HepG2 (cell line): ENCODE results near the gene MEG3. TPM values are rescaled to one million over a fixed set of nuclear protein-coding genes. Genes with fewer than 3 reads are reported as not detected.

ENCODE experiments used
- ADNP ChIP-seq: sonication (generic); formaldehyde crosslinking; IDR thresholded peaks from 2 replicates; pipeline ENCODE4 v1.4.0; 2020; ENCODE audit warnings: missing genetic modification reagents
- CBX2 ChIP-seq, 2 experiments: fragments of 200-600 bp in 1 of 2; sonication (generic); formaldehyde crosslinking in 1 of 2; IDR thresholded peaks; 2 replicates each; pipeline versions ENCODE4 v1.7.0 to v1.8.1; 2018 to 2022; ENCODE audit warnings: low read depth in 2 of 2, low read length in 1 of 2, mild to moderate bottlenecking in 1 of 2, missing genetic modification reagents in 1 of 2
- JARID2 ChIP-seq: sonication (generic); formaldehyde crosslinking; IDR thresholded peaks from 2 replicates; pipeline ENCODE4 v1.8.1; 2023; ENCODE audit warnings: missing genetic modification reagents, inconsistent platforms; ENCODE audit not compliant: insufficient replicate concordance
- JDP2 ChIP-seq: sonication (generic); formaldehyde crosslinking; IDR thresholded peaks from 2 replicates; pipeline ENCODE4 v1.8.1; 2022; ENCODE audit warnings: missing genetic modification reagents, borderline replicate concordance
- MED1 ChIP-seq: sonication (generic); formaldehyde crosslinking; IDR thresholded peaks from 2 replicates; pipeline ENCODE4 v1.4.0; 2020; ENCODE audit warnings: missing genetic modification reagents
- MEF2D ChIP-seq: sonication (generic); formaldehyde crosslinking; IDR thresholded peaks from 2 replicates; pipeline ENCODE4 v1.5.1; 2020; ENCODE audit warnings: mild to moderate bottlenecking, missing genetic modification reagents
- MLXIP ChIP-seq: sonication (generic); formaldehyde crosslinking; IDR thresholded peaks from 2 replicates; pipeline ENCODE4 v1.9.0; 2021; ENCODE audit warnings: missing genetic modification reagents, borderline replicate concordance
- NR1H2 ChIP-seq: sonication (generic); formaldehyde crosslinking; IDR thresholded peaks from 2 replicates; pipeline ENCODE4 v1.8.1; 2022; ENCODE audit warnings: low read depth, missing genetic modification reagents, borderline replicate concordance
- RBFOX2 ChIP-seq: fragments of 200-400 bp; formaldehyde crosslinking; IDR thresholded peaks from 2 replicates; pipeline ENCODE4 v1.6.1; 2017; ENCODE audit warnings: low read depth, mild to moderate bottlenecking, low read length
- STAT6 ChIP-seq: sonication (generic); formaldehyde crosslinking; IDR thresholded peaks from 2 replicates; pipeline ENCODE4 v1.4.0; 2020; ENCODE audit warnings: missing genetic modification reagents, mild to moderate bottlenecking, borderline replicate concordance
- THAP7 ChIP-seq: sonication (generic); formaldehyde crosslinking; IDR thresholded peaks from 2 replicates; pipeline ENCODE4 v1.8.1; 2023; ENCODE audit warnings: mild to moderate bottlenecking, missing genetic modification reagents
- TOPORS ChIP-seq: sonication (generic); formaldehyde crosslinking; IDR thresholded peaks from 2 replicates; pipeline ENCODE4 v1.8.0; 2023; ENCODE audit warnings: mild to moderate bottlenecking, missing genetic modification reagents
- ZBTB42 ChIP-seq: sonication (generic); formaldehyde crosslinking; IDR thresholded peaks from 2 replicates; pipeline ENCODE4 v1.5.0; 2020; ENCODE audit warnings: mild to moderate bottlenecking, missing genetic modification reagents
- ZMYM3 ChIP-seq: sonication (generic); formaldehyde crosslinking; IDR thresholded peaks from 2 replicates; pipeline ENCODE4 v1.5.1; 2020; ENCODE audit warnings: mild to moderate bottlenecking, missing genetic modification reagents
- ZNF354B ChIP-seq: sonication (generic); formaldehyde crosslinking; IDR thresholded peaks from 2 replicates; pipeline ENCODE4 v1.8.0; 2022; ENCODE audit warnings: mild to moderate bottlenecking, missing genetic modification reagents
- ZNF367 ChIP-seq: sonication (generic); formaldehyde crosslinking; IDR thresholded peaks from 2 replicates; pipeline ENCODE4 v1.4.0; 2020; ENCODE audit warnings: missing genetic modification reagents, borderline replicate concordance
- ZNF687 ChIP-seq: sonication (generic); formaldehyde crosslinking; IDR thresholded peaks from 2 replicates; pipeline ENCODE4 v1.5.1; 2020; ENCODE audit warnings: mild to moderate bottlenecking, missing genetic modification reagents, moderate library complexity
- ZNF713 ChIP-seq: sonication (generic); formaldehyde crosslinking; IDR thresholded peaks from 2 replicates; pipeline ENCODE4 v1.4.0; 2020; ENCODE audit warnings: mild to moderate bottlenecking, missing genetic modification reagents
- ZNF781 ChIP-seq: sonication (generic); formaldehyde crosslinking; IDR thresholded peaks from 2 replicates; pipeline ENCODE4 v1.5.1; 2020; ENCODE audit warnings: borderline replicate concordance, mild to moderate bottlenecking, missing genetic modification reagents; ENCODE audit errors: not compliant biosample characterization
- ZNF816 ChIP-seq: sonication (generic); formaldehyde crosslinking; IDR thresholded peaks from 2 replicates; pipeline ENCODE4 v1.8.0; 2022; ENCODE audit warnings: missing genetic modification reagents, mild to moderate bottlenecking, borderline replicate concordance
- polyA plus RNA-seq, 8 experiments: library from polyadenylated mRNA; depleted of rRNA in 3 of 8; stranded (reverse) in 7 of 8; unstranded in 1 of 8; fragments of >200 nt; fragmentation: Illumina TruSeq in 4 of 8; extraction: Trizol in 4 of 8; gene quantifications; 2 replicates each; pipeline versions ENCODE4 v1.2.1 to v1.2.3, GENCODE V29; 2011 to 2016; ENCODE audit warnings: low read depth in 4 of 8, missing spikeins in 1 of 8, mixed read lengths in 1 of 8; ENCODE audit not compliant: insufficient read depth in 1 of 8
- total RNA-seq, 5 experiments: library from RNA; depleted of rRNA; stranded (reverse); fragments of >200 nt; fragmentation: Illumina TruSeq; extraction: Trizol; gene quantifications; 2 replicates each; pipeline ENCODE4 v1.2.3, GENCODE V29; 2016; ENCODE audit warnings: low read depth in 1 of 5

MEG3 gene
- total and polyA plus RNA-seq, 2 of the 13 experiments (the other 11 are each of a cell fraction or from before 2014, with no cell fraction given) = 0.17 TPM; not detected in 1

- no peak for TF ChIP-seq ZNF713
- TF ChIP-seq STAT6 (CRISPR knock-in tag) = no peak
- TF ChIP-seq NR1H2 (CRISPR knock-in tag) = no peak
- no peak for TF ChIP-seq TOPORS (CRISPR knock-in tag)
- TF ChIP-seq MED1 (CRISPR knock-in tag) = peak; percentile 50
- TF ChIP-seq MLXIP (CRISPR knock-in tag) = no peak
- TF ChIP-seq JDP2 (CRISPR knock-in tag) = no peak
- no peak for TF ChIP-seq ZNF354B (CRISPR knock-in tag)
- no peak for TF ChIP-seq THAP7 (CRISPR knock-in tag)
- TF ChIP-seq JARID2 (CRISPR knock-in tag) = no peak
- no peak for TF ChIP-seq ADNP (CRISPR knock-in tag)
- TF ChIP-seq ZNF367 (CRISPR knock-in tag) = no peak
- TF ChIP-seq ZNF816 (CRISPR knock-in tag) = no peak
- TF ChIP-seq RBFOX2 = peak; percentile 61; the same call in 1 of the 2 replicates
- TF ChIP-seq ZBTB42 = 0 out of 2 replicates have a peak, but pooled peaks have one; percentile 34
- no peak for TF ChIP-seq CBX2 (IDR thresholded peaks at IDR 0.05; ENCODE audit: low read depth, low read length)
- TF ChIP-seq CBX2 (CRISPR knock-in tag; IDR thresholded peaks at IDR 0.05; ENCODE audit: low read depth) = no peak
- no peak for TF ChIP-seq MEF2D (CRISPR knock-in tag)
- TF ChIP-seq ZNF687 (CRISPR knock-in tag) = no peak
- TF ChIP-seq ZMYM3 (CRISPR knock-in tag) = no peak
- TF ChIP-seq ZNF781 = no peak
Measured at GRCh38 chr14:100822013-100822412, 3.9 kb upstream of the MEG3 start (continued).
